Testis (tissue), 2 donors: ENCODE data around the gene ARHGAP32.

Source experiments
- POLR2A ChIP-seq: fragments of 450-650 bp; IDR thresholded peaks from one replicate; pipeline ENCODE4 v1.6.1; 2017; ENCODE audit warnings: antibody characterized with exemption, mild to moderate bottlenecking, moderate library complexity
- TF ChIP-seq, protein P1 (sequence below), 3 experiments: fragments of 450-650 bp in 2 of 3; fragments of 200-600 bp in 1 of 3; sonication (generic) in 1 of 3; IDR thresholded peaks; one replicate each; pipeline ENCODE4 v1.5.1; 2016 to 2019; ENCODE audit warnings: antibody characterized with exemption in 3 of 3, mild to moderate bottlenecking in 2 of 3, moderate library complexity in 1 of 3

GRCh38 chr11:129086976-129087375 lies 105.1 kb downstream of the ARHGAP32 start:
- TF ChIP-seq, protein P1, sequence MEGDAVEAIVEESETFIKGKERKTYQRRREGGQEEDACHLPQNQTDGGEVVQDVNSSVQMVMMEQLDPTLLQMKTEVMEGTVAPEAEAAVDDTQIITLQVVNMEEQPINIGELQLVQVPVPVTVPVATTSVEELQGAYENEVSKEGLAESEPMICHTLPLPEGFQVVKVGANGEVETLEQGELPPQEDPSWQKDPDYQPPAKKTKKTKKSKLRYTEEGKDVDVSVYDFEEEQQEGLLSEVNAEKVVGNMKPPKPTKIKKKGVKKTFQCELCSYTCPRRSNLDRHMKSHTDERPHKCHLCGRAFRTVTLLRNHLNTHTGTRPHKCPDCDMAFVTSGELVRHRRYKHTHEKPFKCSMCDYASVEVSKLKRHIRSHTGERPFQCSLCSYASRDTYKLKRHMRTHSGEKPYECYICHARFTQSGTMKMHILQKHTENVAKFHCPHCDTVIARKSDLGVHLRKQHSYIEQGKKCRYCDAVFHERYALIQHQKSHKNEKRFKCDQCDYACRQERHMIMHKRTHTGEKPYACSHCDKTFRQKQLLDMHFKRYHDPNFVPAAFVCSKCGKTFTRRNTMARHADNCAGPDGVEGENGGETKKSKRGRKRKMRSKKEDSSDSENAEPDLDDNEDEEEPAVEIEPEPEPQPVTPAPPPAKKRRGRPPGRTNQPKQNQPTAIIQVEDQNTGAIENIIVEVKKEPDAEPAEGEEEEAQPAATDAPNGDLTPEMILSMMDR (IDR thresholded peaks at IDR 0.05) = no peak
- no peak for TF ChIP-seq POLR2A
